PC-9 (cell line): Measurements from ENCODE around the gene SETDB2.

ENCODE experiments used
- EZH2 ChIP-seq: fragments of 200-600 bp; sonication (generic); IDR thresholded peaks from 2 replicates; pipeline ENCODE4 v1.8.0; 2017; ENCODE audit warnings: antibody characterized with exemption, low read depth
- TF ChIP-seq, protein P1 (sequence below): fragments of 200-600 bp; sonication (generic); conservative IDR thresholded peaks from 2 replicates; pipeline ENCODE4 v1.6.1; 2017; ENCODE audit warnings: mixed run types, antibody characterized with exemption, mild to moderate bottlenecking, moderate library complexity

DNA sequence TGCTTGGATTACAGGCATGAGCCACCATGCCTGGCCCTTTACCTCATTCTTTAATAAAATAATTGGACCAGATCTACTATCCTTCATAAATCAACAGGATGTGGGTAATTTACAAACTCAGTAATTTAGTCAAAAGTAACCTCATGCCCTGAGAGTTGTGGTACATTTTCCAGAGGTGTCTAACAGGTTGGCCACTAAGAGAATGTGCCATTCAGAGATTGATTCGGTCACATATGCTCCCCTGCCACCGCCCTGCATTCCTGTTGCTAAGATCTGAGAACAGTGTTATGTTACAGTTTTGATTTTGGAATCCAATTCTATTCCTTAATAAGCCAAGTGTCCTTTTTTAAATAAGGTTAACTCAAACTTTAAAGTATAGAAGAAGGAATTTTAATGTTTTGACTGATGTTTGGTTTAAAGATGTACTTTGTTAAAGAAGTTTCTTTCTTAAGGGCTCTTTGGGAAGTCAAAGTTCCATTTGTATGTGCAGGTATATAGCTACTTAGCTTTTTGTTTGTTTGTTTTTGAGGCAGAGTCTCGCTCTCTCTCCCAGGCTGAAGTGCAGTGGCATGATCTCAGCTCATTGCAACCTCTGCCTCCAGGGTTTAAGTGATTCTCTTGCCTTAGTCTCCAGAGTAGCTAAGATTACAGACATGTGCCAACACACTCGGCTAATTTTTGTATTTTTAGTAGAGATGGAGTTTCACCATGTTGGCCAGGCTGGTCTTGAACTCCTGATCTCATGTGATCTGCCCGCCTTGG, 80.8 kb downstream of the SETDB2 start:
- no peak for TF ChIP-seq EZH2
- TF ChIP-seq, protein P1, sequence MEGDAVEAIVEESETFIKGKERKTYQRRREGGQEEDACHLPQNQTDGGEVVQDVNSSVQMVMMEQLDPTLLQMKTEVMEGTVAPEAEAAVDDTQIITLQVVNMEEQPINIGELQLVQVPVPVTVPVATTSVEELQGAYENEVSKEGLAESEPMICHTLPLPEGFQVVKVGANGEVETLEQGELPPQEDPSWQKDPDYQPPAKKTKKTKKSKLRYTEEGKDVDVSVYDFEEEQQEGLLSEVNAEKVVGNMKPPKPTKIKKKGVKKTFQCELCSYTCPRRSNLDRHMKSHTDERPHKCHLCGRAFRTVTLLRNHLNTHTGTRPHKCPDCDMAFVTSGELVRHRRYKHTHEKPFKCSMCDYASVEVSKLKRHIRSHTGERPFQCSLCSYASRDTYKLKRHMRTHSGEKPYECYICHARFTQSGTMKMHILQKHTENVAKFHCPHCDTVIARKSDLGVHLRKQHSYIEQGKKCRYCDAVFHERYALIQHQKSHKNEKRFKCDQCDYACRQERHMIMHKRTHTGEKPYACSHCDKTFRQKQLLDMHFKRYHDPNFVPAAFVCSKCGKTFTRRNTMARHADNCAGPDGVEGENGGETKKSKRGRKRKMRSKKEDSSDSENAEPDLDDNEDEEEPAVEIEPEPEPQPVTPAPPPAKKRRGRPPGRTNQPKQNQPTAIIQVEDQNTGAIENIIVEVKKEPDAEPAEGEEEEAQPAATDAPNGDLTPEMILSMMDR: no peak
